H7 (cell line): ENCODE data around the gene TRRAP. TPM values are rescaled to one million over a fixed set of nuclear protein-coding genes. Genes with fewer than 3 reads are reported as not detected.
"Not testable (repeated sequence)": the region's sequence is repeated elsewhere in the genome, so short reads cannot be mapped to it uniquely, and the experiment has no call there.

Experiments used
- DNase-seq: peaks from one replicate; pipeline ENCODE4 v3.0.0; 2012
- H3K27me3 ChIP-seq: 2 replicates; pipeline ENCODE4 v1.6.0; 2011; ENCODE audit warnings: mild to moderate bottlenecking, low read length; ENCODE audit not compliant: control insufficient read depth, insufficient read depth
- H3K36me3 ChIP-seq: replicated peaks from 2 replicates; pipeline ENCODE4 v1.5.1; 2011; ENCODE audit warnings: low read length; ENCODE audit not compliant: control insufficient read depth, insufficient read depth
- H3K4me3 ChIP-seq: 2 replicates; pipeline ENCODE4 v1.5.1; 2011; ENCODE audit warnings: low read depth, mild to moderate bottlenecking, control low read depth, low read length, moderate library complexity; ENCODE audit not compliant: insufficient read depth
- total RNA-seq: library from RNA; depleted of rRNA; stranded (reverse); fragments of >200 nt; shearing (Covaris generic); gene quantifications from 2 replicates; pipeline ENCODE4 v1.2.3, GENCODE V29; 2014; rRNA removed

The TRRAP gene
- total RNA-seq, 1 experiment from 2014 or later, result 13.0 TPM

DNA sequence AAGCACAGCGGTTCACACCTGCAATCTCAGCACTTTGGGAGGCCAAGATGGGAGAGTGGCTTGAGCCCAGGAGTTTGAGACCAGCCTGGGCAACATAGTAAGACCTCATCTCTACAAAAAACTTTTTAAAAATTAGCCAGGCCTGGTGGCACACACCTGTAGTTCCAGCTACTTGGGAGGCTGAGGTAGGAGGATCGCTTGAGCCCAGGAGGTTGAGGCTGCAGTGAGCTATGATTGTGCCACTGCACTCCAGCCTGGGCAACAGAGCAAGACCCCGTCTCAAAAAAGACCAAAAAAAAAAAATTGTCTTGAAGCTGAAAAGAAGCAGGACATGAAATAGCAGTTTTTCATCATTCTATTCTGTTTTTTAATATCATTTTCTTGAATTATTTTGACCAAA lies 166.5 kb downstream of the TRRAP start:
- not testable (repeated sequence) for H3K27me3 ChIP-seq, DNase-seq, H3K4me3 ChIP-seq
- peaks cover 16% of the 10 kb centered on the region for H3K36me3 ChIP-seq

DNA sequence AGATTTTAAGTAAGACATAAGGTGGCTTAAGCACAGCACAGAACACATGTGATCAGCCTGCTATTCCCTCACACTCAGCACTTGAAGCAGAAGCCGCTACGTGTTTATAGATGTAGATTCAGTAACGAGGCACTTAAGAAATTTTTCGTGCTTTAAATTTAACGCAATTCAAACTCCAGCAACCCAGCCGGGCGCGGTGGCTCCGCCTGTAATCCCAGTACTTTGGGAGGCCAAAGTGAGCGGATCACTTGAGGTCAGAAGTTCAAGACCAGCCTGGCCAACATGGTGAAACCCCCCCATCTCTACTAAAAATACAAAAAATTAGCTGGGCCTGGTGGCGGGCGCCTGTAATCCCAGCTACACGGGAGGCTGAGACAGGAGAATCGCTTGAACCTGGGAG lies 167.9 kb downstream of the TRRAP start:
- peaks cover 17% of the 10 kb centered on the region for H3K36me3 ChIP-seq

DNA sequence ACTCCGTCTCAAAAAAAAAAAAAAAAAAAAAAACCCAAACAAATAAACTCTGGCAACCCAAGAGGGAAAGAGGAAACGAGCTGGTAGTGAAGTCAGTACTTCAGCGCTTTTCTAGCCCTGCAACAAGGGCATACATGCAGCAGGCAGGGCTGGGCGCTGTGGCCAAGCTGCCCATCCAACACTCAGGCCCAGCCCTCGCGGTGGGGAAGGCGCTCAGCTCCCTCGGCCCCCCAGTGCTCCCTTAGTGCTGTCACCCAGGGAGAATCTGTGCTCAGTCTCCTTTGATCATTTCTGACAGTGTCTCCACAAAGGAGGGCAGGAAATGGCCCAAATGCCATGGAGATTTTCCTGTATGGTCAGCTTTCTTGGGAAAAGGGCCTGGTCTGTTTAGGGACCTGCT lies 168.4 kb downstream of the TRRAP start:
- no peaks in the 10 kb centered on the region for H3K27me3 ChIP-seq
- no peak overlapping the region for H3K4me3 ChIP-seq
- peaks cover 19% of the 10 kb centered on the region for H3K36me3 ChIP-seq
- DNase-seq, result no peak

More for the DNA sequence above, 167.9 kb downstream of the TRRAP start:
- not testable (repeated sequence) for H3K27me3 ChIP-seq, H3K4me3 ChIP-seq, DNase-seq

DNA sequence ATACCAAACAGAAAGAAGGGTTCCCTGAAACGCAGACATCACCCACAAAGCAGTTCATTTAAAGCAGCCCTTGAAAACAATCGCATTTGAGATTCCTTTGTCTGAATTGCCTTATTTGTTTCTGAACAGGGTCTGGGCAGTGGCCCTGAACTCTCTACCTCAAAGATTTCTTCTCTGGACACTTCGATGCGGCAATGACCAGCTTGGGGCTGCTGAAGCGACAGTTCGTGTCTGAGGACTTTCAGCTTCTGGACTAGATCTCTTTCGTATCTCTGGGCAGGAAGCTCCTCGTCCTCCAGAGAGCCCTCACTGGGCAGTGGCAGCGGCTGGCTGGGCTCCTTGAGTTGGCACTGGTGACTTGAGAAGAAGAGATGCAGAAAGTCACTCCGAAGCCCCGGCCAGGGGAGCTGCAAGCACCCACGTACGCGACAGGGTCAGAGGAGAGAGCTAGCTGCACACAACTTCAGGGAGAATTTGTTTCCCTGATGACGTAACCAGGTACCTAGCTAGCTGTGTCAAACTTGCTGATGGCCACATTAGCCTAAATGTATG lies 169.3 kb downstream of the TRRAP start:
- H3K36me3 ChIP-seq, result peaks cover 23% of the 10 kb centered on the region
- DNase-seq, result no peak
- no peak overlapping the region for H3K4me3 ChIP-seq
- no peaks in the 10 kb centered on the region for H3K27me3 ChIP-seq

DNA sequence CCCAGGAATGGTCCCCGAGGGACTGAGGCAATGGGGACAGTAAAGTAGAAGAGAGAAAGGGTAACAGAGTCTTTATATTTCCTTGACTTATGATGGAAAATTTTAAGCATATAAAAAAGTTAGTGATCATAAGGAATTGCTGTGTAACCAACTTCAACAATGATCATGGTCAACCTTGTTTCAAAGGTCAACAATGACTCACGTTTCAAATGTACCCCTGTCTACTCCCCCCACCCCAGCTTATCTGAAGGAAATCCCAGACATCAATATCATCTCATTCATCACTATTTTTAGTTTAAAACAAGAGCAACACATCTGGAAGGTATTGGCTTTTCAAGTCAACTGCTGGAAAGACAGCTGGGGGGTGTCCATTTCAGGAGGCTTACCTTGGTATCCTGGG lies 172.6 kb downstream of the TRRAP start:
- Histone ChIP-seq H3K36me3 (peaks cover 23% of the 10 kb centered on the region), H3K4me3 (no peak overlapping the region), H3K27me3 (no peaks in the 10 kb centered on the region)
- no peak for DNase-seq

DNA sequence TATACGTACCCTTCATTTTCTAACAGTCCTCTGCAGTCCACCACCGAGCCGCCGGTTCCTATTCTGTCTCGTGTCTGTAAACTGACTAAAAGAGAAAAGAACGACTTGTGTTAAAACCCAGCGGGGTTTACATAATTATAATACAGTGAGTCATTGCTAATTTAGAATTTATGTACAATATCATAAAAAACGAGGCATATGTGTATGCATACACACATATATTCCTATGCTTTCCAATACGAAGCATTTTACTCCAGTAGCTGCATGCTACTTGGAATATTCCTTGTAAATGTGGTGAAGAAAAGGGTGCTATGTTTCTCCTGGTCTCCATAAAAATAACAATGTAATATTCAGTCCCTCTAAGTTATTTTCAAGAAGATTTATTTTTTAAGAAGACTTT lies 176.4 kb downstream of the TRRAP start:
- peaks cover 18% of the 10 kb centered on the region for H3K36me3 ChIP-seq
- H3K27me3 ChIP-seq, result no peaks in the 10 kb centered on the region
- DNase-seq, result no peak
- H3K4me3 ChIP-seq, result no peak overlapping the region

DNA sequence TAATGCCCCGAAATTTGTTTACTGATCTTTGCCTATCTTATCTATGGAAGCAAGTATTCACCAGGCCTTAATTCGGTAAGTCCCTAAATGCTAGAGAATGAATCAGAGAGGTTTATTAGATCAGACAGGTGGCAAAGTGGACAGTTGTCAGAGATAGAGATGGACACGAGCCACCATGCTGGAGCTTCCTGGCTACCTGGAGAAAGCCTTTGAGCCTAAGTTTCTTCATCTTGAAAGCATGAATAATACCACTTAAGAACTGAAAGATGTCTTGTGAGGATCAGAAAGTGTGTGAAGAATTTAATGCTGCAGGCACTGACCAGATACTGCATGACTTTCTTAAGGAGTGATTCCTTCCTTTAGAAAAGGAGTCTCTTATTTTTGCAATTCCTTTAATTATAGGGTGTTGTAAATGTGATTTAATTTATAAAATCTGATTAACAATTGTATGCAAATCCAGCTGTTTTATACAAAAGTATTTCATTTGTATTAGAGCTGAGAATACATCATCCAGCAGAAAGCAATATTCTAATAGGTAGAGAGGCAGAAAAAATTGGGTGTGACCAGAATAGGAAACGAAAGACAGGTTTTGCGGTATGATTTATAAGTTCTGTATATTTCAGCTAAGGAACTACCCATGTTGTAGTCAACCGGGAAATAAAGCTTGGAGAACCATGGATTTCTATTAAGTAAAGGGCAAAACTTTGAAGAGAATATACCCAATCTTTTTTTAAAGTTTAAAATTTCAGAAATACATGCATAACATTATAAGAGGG lies 182.9 kb downstream of the TRRAP start:
- H3K27me3 ChIP-seq, result no peaks in the 10 kb centered on the region
- no peak overlapping the region for H3K4me3 ChIP-seq
- peaks cover 2% of the 10 kb centered on the region; the same call in 1 of the 2 replicates for H3K36me3 ChIP-seq
- no peak for DNase-seq

Other genes with a start within 250 kb of the TRRAP start
- 0.24 and 0.37 TPM in 2 replicates for gene TMEM130, start 8.5 kb upstream of the TRRAP start, total RNA-seq